SHP77 treated with DMSO at 0.1 percent for 48 hours (cell line): ENCODE data around the gene SUSD5.
A peak's percentile ranks its signal among the peaks of the same experiment; 100 is the strongest.
"Not testable (repeated sequence)": the region's sequence is repeated elsewhere in the genome, so short reads cannot be mapped to it uniquely, and the experiment has no call there.

Experiments
- DNase-seq: peaks from one replicate; lab custom pipeline; 2025; lab: John Stamatoyannopoulos, UW

The SUSD5 gene

DNA sequence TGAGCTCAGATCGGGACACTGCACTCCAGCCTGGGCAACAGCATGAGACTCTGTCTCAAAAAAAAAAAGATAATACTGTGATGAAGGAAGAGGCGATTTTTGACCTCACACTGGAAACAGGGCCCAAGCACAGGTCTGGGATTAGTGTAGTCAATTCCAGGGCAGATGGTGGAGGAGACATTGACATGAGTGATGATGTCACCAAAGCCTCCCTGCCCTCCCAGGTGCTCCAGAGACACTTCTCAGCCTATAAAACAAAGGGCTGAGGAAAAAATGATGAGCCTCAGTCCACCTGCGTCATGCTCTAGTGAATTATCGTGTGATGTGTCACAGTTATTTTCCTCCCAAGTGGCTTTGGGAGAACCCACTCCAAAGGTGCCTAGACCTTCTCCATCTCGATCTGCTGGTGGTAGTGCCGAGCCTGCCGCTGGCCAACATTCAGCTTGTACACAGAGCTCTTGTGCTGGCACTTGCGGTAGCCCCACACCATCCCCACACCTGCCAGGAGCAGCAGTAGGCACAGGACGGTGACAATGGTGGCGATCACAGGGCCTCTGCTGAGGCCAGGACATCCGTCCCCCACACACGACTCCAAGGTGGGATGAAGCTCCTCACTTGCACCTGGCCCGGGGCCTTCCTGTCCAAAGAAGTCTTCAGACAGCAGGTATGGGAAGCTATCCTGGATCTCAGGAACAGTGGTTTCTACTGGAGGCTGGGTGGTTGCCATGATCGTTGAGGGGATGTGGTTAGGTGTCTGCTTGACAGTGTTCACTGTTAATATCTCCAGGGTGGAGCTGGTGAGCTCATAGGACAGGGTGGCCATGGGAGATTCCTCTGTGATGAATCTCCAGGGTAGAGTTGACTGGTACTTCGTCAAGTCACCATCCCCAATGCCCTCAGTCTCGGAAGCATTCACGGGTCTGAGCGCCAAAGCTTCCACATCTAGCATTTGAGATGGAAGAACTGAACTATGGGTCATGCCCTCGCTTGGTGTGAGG is 65.9 kb downstream of the SUSD5 start:
- DNase-seq: peak; percentile 86

DNA sequence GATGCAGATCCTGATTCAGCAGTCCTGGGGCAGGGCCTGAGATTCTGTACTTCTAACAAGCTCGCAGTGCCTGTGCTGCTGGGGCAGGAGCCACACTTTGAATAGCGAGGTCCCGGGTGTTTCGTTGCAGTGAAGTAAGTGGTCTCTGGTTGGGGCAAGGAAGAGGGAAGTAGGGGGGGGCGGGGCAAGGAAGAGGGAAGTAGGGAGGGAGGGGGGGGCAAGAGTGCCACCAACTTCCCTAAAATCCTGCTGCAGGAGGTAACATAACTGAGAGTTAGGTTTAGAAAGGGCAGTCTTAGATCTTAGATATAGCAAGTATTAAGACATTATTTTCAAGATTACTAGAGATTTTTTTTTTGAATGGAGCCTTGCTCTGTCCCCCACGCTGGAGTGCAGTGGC is 69.3 kb downstream of the SUSD5 start:
- DNase-seq: no peak

DNA sequence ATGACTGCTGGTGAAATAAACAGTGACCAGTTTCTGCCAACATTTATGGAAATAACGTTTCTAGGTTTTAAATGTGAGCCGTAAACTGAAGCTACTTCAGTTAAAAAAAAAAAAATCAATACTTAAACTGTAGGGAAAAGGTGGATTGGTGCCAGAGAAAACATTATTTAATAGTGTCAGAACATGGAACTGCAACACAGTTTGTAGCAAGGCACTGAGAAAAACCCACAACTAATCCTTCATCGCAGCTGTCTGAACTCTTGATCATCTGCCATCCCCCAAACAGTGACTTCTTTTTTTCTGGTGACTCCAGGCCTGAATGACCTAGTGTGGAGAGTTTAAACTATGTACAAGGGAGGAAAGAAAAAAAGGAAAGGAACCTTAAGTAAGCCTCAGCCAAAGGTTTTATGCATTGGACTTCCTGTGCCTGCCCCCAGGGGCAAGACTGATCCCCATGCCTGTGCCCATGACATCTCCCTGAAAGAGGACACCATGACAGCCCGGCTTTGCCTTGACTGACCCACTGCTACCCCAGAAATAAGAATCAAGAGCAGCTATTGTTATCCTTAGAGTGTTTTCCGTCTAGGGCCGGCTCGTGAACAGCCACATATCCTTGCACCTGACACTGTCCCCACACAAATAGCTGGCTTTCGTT is 71.7 kb downstream of the SUSD5 start:
- DNase-seq: peak; percentile 16

DNA sequence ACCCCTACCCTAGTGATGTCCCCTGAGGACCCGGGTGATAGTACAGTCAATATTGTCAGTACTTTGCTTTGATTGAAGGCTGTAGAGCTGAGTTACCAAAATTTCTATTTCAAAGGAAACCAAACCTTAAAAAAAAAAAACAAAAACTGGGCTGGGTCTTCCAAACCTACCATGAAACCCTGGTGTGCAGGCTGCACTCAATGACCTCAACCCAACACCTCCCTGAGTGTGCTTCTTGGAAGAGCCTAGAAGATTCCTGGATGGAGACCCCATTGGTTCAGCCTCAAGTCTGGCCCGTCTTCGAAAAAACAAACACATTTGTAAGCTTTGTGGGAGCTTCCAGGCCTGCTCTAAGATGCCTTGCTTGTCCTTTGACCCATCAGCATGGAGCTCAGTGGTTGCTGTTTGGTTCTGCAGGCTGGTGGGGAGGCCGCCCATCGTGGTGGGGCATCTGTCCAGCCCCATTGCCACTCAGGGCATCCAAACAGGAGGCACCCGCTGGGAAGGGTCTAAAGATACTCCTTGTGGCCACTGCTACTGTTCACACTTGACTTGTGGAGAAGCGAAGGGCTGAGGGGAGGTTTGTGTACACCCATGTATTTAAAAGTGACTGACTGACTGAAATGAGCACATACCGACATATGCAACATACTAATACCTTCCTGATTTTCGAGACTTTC is 72.6 kb downstream of the SUSD5 start:
- no peak for DNase-seq

DNA sequence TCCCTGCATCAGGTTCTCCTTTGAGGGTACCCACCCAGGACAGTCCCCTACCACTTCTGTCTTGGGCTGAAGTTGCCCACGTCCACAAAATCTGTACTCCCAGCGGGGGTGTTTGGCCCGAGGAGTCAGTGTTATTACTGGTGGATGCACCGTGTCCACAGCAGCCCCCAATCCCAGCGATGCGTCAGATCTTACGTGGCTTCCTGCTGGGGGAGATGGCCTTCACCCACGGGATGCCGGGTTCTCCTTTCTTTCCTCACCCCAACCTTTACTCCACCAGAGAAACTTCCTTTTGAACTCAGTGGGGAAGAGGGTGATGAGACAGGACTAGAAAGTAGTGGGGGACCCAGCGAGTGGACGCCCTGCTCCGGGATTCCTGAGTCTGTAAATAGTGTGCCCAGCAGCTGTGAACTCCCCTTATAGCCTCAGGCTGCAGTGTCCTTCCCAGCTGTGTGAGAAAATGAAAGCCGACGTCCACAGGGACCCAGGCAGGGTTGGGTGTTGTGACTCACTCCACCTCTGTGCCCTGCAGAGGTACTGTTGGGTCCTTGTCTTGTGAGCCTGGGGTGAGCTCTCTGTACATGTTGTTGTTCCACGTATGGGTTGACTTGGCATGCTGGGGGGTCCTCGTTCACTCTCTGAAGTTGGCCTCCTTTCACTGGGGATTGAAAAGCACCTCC is 73.2 kb downstream of the SUSD5 start:
- DNase-seq: no peak

DNA sequence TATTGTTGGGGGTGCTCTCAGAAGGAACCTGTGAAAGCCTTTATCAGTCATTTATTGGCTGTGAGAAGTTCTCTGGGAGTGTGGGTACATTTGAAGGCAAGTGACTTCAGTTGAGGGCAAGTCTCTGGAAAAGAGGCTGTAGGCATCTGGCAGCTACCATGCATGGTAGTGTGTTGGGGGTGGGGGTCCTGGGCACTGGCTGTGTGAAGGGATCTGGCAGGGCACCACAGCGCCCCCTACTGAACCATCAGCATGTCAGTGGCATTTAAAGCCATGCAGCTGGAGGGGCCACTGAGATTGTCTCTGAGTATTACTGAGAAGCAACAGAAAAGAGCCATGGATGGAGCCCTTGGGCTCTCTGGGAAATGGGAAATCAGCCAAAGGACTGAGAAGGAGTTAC is 74.2 kb downstream of the SUSD5 start:
- no peak for DNase-seq

DNA sequence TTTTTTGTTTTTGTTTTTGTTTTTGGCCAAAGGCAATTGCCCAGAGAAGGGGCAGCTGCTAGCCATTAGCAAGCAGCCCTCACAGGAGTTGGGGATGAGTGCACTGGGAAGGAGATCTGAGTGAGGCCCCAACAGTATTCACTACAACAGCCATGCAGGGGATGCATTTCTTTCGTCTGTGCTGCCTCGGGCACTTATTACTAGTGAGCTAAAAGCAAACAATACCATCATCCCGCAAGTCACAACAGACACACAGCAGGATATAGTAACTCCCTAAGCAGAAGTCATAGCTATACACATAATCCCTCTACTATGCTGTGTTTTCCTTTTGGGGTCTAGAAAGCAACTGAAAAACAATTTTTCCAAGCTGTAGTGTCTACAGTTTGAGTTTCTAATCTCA is 77.6 kb downstream of the SUSD5 start:
- no peak for DNase-seq

DNA sequence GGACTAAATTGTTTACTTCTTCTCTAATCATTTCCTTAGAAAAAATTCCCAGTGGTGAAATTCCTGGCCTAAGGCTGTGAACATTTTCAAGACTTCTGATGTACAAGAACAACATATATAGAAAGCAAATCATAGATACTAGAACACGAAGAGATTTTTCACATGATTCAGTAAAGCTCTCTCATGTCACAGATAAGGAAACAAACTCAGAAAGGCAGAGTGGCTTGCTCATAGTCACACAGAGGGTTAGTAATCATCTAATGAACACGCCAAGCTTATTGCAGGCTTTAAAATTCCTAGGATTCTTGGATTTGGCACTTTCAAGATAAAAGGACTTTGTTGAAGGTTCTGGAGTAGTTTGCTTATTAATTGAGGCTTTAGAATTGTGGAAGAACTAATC is 78.6 kb downstream of the SUSD5 start:
- no peak for DNase-seq

DNA sequence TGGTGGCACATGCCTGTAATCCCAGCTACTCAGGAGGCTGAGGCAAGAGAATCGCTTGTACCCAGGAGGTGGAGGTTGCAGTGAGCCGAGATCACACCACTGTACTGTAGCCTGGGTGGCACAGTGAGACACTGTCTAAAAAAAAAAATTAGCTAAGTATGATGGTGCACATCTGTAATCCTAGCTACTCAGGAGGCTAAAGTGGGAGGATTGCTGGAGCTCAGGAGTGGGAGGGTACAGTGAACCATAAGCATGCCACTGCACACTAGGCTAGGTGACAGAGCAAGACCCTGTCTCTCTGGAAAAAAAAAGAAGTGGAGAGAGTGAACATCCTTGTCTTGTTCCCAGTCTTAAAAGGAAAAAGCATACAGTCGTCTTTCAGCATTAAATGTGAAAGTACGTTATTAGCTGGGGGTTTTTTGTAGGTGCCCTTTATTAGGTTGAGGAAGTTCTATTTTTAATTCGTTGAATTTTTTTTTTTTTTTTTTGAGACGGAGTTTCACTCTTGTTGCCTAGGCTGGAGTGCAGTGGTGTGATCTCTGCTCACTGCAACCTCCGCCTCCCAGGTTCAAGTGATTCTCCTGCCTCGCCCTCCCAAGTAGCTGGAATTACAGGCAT is 79.5 kb downstream of the SUSD5 start:
- not testable (repeated sequence) for DNase-seq

DNA sequence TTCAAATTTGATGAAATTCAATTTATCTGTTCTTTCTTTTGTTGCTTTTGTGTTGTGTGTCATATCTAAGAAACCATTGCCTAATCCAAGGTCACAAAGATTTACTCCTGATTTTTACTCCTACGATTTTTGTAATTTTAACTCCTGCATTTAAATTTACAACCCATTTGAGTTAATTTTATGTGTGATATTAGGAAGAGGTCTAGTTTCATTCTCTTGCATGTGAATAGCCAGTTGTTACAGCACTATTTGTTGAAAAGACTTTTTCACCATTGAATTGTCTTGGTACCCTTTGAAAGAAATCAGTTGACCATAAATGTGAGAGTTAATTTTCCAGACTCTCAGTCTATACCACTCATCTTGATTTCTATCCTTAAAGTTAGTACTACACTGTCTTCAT is 80.9 kb downstream of the SUSD5 start:
- DNase-seq: no peak

DNA sequence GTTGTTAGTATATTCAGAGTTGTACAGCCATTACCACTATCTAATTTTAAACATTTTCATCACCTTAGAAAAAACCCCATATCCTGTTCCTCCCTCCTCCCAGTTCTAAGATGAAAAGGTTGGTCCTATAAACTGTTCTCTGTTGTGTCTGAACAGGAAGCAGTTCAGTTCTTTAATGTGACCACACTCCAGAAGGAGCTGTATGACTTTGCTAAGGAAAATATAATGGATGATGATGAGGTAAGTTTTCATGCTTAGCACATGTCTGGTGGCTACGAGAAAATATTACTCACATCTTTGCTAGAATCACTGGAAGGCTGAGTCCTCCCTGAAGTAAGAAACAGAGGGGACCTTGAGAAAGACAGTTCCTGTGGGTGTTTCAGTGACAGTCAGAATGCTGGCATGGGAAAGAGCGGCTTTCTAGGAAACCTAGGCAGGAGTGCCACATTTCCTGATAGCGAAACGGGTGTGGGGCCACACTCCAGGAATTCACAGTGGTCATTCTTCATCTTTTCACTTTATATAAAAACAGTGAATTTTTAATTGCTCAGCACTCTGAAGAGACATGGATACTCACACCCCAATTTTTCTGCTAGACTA is 84.5 kb downstream of the SUSD5 start:
- DNase-seq: no peak

DNA sequence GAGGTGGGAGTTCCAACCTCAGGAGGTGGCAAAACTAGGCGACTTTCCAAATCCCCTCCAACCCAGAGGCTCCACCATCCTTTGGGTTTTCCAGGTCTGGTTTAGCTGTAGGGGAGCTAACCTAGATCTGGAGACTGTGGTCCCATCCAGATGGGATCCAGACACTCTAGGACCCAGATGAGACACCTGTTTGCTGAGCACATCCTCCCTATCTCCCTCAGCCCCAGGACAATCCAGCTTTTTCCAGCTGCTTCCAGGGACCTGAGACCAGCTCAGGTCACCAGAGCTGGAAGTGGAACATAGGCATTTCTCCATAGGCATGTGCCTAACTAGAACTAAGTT is 86.6 kb downstream of the SUSD5 start:
- DNase-seq: no peak

DNA sequence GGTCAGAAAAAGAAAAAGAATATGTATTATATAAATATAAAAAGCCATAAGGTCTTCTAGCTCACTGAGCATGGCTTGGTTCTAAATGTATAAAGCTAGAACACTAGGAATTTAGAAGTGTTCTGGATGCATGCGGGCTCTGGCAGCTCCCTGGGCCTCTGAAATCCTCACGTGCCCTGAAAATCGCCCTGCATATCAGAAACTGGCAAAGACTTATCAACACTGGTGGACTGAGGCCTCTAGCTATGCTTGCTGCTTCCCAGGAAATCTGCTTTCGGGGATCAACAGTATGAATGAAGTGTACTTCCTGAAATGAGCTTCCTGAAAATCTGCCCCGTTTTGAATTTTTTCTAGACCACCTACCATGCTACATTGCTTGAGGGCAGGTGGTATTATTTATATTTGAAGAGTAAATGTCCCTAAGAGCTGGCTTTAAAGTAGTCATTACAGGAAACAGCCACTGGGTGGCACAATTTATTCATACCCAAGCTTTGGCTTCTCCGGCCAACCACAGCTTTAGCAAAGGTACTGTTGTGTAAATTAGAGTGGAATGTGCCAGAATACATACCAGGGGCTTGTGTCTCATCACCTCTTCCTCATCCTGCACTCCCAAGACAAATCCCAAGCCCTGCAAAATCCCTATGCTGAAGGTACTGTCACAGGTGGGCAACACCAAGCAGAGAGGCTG is 87.1 kb downstream of the SUSD5 start:
- peak; percentile 42 for DNase-seq

DNA sequence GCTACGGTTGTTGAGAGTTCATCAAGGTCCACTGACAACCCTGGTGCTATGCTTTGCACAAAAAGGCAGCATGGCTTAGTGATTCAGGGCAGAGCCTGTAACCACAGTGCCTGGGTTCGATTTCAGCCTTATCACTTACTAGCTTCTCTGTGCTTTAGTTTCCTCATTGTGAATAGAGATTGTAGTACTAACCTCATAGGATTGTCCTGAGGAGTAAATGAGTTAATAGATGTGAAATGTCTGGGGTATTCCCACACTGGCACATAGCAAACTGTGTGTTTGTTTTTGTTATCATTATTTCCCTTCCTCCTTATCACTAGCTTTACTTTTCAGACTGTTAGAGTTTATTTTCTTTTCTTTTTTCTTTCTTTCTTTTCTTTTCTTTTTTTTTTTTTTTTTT is 88.5 kb downstream of the SUSD5 start:
- DNase-seq: no peak

DNA sequence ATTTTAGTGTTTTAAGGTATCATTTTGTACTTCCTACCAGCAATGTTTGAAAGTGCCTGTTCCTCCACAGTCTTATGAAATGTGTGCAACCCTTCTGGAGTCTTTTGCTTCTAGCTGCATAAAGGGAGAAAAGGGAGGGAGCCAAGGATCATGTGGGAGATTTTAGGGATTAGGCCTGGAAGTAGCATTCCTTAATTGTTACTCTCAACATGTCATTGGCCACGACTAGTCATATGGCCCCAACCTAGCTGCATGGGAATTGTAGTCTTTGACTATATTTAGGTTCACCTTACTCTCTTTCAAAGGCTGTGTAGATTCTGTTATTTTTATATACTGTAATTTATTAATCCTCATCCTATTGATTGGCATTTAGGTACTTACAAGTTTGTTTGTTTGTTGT is 89.9 kb downstream of the SUSD5 start:
- DNase-seq: no peak

DNA sequence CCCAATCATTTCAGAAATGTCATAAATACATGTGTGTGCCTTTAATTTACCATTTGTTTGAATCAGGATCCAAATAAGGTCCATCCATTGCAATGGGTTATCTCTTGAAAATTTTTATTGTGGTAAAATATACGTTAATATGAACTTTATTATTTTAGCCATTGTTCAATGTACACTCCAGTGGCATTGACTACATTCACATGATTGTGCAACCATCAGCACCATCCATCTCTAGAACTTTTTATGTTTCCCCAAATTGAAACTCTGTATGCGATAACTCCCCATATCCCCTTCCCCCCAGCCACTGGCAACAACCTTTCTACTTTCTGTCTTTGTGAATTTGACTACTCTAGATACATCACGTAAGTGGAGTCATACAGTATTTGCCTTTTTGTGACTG is 92.8 kb downstream of the SUSD5 start:
- DNase-seq: no peak

DNA sequence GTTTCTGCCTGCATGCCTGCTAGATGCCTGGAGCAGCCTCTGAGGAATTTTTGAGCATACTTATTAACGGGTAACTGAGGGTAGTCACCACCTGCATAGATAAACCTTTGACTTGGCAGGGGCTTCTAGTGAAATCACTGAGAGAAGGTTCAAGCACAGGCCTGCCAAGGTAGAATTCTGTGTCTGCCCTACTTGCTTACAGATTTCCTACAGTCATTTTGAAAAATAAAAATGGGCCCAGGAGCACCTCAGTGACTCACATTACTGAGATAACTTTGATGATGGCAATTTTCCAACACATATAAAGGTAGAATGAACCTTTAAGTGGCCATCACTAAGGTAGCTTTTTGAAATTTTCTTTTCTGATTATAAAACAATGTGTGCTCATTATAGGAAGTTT is 94.0 kb downstream of the SUSD5 start:
- DNase-seq: no peak

DNA sequence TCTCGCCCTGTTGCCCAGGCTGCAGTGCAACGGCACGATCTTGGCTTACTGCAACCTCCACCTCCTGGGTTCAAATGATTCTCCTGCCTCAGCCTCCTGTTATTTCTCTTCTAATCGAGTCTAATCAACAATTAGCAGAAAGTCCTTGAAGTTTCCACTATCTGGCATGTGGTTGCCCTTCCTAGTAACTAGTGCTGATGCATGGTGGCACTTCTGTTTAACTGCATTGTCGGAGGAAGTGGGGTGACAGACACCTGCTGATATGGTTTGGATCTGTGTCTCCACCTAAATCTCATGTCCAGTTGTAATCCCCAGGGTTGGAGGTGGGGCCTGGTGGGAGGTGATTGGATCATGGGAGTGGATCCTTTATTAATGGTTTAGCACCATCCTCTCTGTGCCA is 95.6 kb downstream of the SUSD5 start:
- DNase-seq: no peak

DNA sequence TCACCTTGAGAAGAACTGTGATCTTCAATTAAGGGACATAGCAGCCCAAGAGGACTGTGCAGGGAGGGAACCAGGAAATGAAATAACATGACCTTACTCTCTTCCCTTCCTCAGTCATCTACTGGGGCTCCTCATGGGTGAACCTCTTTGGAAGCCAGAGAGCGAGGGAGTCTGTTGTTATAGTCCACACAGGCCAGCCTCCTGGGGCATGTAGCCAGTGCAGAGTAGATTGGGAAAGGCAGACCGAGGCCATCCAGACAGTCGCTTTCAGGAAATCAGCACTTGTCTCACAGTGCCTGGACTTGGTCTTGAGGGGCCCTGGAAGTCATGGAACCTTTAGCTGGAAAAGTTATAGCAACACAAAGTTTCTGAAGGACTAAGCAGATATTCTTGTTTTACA is 98.7 kb downstream of the SUSD5 start:
- DNase-seq: no peak

DNA sequence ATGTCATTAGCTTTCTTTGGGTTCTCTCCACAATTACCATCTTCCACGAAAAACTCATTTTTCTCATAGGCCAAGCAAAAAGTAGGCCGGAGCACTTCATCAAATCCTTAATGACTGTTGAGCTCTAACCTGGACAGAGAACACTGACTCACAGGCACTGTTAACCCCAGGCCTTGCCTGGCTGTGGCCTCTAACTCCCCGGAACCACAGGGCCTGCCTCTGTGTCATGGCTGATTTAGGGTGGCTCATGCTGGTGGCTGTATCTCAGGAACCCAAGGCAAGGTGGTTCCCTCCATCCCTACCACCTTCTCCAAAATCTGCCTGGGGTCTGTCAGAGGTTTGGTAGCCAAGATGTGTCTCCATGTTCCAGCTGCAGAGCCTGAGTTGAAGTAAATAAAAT is 101.1 kb downstream of the SUSD5 start:
- no peak for DNase-seq
